Neural cell (in vitro differentiated cells): ENCODE results near the gene ARHGEF19. TPM values are rescaled to one million over a fixed set of nuclear protein-coding genes. Genes with fewer than 3 reads are reported as not detected.

Experiments
- H2AFZ ChIP-seq: fragments of 200-600, 300-800 bp; sonication (generic), shearing (Covaris generic); 2 replicates; pipeline ENCODE4 v1.6.0; 2014; ENCODE audit warnings: low read depth, mild to moderate bottlenecking, antibody characterized with exemption, low read length, moderate library complexity
- H3F3A ChIP-seq: fragments of 200-600 bp; shearing (Covaris generic); 2 replicates; pipeline ENCODE4 v1.6.1; 2016; ENCODE audit warnings: mild to moderate bottlenecking, moderate library complexity, mixed read lengths, antibody characterized with exemption, low read length; ENCODE audit not compliant: insufficient read depth, poor library complexity, severe bottlenecking
- H3K27ac ChIP-seq: fragments of 200-600, 300-800 bp; sonication (generic), shearing (Covaris generic); 2 replicates; pipeline ENCODE4 v1.5.1; 2014; ENCODE audit warnings: mild to moderate bottlenecking, low read length, moderate library complexity
- H3K27me3 ChIP-seq: fragments of 300-800, 200-600 bp; sonication (generic), shearing (Covaris generic); 2 replicates; pipeline ENCODE4 v1.6.0; 2014; ENCODE audit warnings: mild to moderate bottlenecking, low read depth, low read length, moderate library complexity; ENCODE audit not compliant: insufficient read depth
- H3K36me3 ChIP-seq: fragments of 300-800, 200-600 bp; sonication (generic), shearing (Covaris generic); 2 replicates; pipeline ENCODE4 v1.5.1; 2014; ENCODE audit warnings: mild to moderate bottlenecking, antibody characterized with exemption, low read length, moderate library complexity; ENCODE audit not compliant: insufficient read depth
- H3K4me2 ChIP-seq: fragments of 300-800, 200-600 bp; sonication (generic), shearing (Covaris generic); 2 replicates; pipeline ENCODE4 v1.6.0; 2014; ENCODE audit warnings: mild to moderate bottlenecking, low read length
- H3K4me3 ChIP-seq: fragments of 300-800, 200-600 bp; sonication (generic), shearing (Covaris generic); 2 replicates; pipeline ENCODE4 v1.5.1; 2014; ENCODE audit warnings: mild to moderate bottlenecking, low read length, moderate library complexity
- H3K79me2 ChIP-seq: fragments of 200-600 bp; shearing (Covaris generic); replicated peaks from 2 replicates; pipeline ENCODE4 v1.6.0; 2014; ENCODE audit warnings: mild to moderate bottlenecking, low read length, moderate library complexity; ENCODE audit not compliant: insufficient read depth
- H3K9ac ChIP-seq: fragments of 300-800, 200-600 bp; sonication (generic), shearing (Covaris generic); 2 replicates; pipeline ENCODE4 v1.6.1; 2016; ENCODE audit warnings: mild to moderate bottlenecking, low read length, mixed read lengths
- H3K9me2 ChIP-seq: fragments of 200-600 bp; shearing (Covaris generic); 2 replicates; pipeline ENCODE4 v1.6.1; 2016; ENCODE audit warnings: mild to moderate bottlenecking, low read length, mixed read lengths; ENCODE audit not compliant: insufficient read depth
- H3K9me3 ChIP-seq: fragments of 200-600, 300-800 bp; sonication (generic), shearing (Covaris generic); 2 replicates; pipeline ENCODE4 v1.6.1; 2016; ENCODE audit warnings: mild to moderate bottlenecking, mixed run types, low read length, moderate library complexity, mixed read lengths
- H4K20me1 ChIP-seq: fragments of 200-600 bp; shearing (Covaris generic); 2 replicates; pipeline ENCODE4 v1.6.1; 2016; ENCODE audit warnings: mild to moderate bottlenecking, mixed run types; ENCODE audit not compliant: insufficient read depth
- EP300 ChIP-seq: fragments of 450-650 bp; conservative IDR thresholded peaks from 2 replicates; pipeline ENCODE4 v1.6.1; 2014; ENCODE audit warnings: antibody characterized with exemption, mild to moderate bottlenecking, moderate library complexity; ENCODE audit not compliant: poor library complexity, severe bottlenecking
- EZH2 ChIP-seq: fragments of 200-600, 300-800 bp; shearing (Covaris generic), sonication (generic); IDR thresholded peaks from 2 replicates; pipeline ENCODE4 v1.6.1; 2014; ENCODE audit warnings: antibody characterized with exemption, low read length, borderline replicate concordance, mild to moderate bottlenecking; ENCODE audit not compliant: insufficient read depth, poor library complexity, severe bottlenecking
- MXI1 ChIP-seq: fragments of 450-650 bp; conservative IDR thresholded peaks from 2 replicates; pipeline ENCODE4 v1.6.1; 2014; ENCODE audit warnings: antibody characterized with exemption, mild to moderate bottlenecking; ENCODE audit not compliant: poor library complexity, severe bottlenecking
- POLR2AphosphoS5 ChIP-seq: IDR thresholded peaks from 2 replicates; pipeline ENCODE4 v1.6.1; 2012
- RAD21 ChIP-seq: fragments of 450-650 bp; conservative IDR thresholded peaks from 2 replicates; pipeline ENCODE4 v1.6.1; 2014; ENCODE audit warnings: antibody characterized with exemption, mild to moderate bottlenecking, moderate library complexity
- SMC3 ChIP-seq: fragments of 450-650 bp; conservative IDR thresholded peaks from 2 replicates; pipeline ENCODE4 v1.6.1; 2014; ENCODE audit warnings: antibody characterized with exemption, mild to moderate bottlenecking, moderate library complexity; ENCODE audit not compliant: poor library complexity
- TAF1 ChIP-seq: IDR thresholded peaks from 2 replicates; pipeline ENCODE4 v1.6.1; 2012; ENCODE audit warnings: low read depth
- polyA plus RNA-seq: library from polyadenylated mRNA; depleted of rRNA; stranded (reverse); fragments of >200 nt; gene quantifications from 2 replicates; pipeline ENCODE4 v1.2.3, GENCODE V29; 2014
- TF ChIP-seq, protein P1 (sequence below): IDR thresholded peaks from 2 replicates; pipeline ENCODE4 v1.6.1; 2012; ENCODE audit warnings: borderline replicate concordance
- TF ChIP-seq, protein P2 (sequence below): fragments of 450-650 bp; IDR thresholded peaks from 2 replicates; pipeline ENCODE4 v1.5.1; 2014; ENCODE audit warnings: antibody characterized with exemption, mild to moderate bottlenecking, moderate library complexity; ENCODE audit not compliant: poor library complexity, severe bottlenecking

The ARHGEF19 gene
- polyA plus RNA-seq, 1 donor from 2014 or later = 0.93 TPM

DNA sequence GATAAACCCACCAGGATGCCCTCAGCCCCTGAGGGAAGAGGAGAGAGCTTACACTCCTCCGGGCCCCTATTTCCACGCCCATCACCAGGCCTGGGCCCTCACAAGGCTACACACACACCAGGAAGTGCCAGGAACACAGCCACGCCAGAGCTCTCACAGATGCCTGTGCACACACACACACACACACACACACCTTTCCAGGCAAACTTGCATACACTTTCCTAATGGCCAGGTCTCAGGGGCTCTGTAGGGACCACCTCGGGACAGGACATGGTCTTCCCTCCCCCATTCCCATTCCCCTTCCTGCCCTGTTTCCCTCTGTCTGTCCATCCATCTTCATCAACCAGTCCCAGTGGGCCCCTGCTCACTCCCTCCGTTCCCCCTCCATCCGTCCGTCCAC, 46.9 kb downstream of the ARHGEF19 start:
- Histone ChIP-seq H4K20me1 (no peaks in the 10 kb centered on the region), H3K9me3 (no peaks in the 10 kb centered on the region), H2AFZ (no peak overlapping the region), H3K4me2 (no peak overlapping the region), H3K9ac (no peak overlapping the region), H3K36me3 (no peaks in the 10 kb centered on the region), H3K27ac (no peak overlapping the region), H3K79me2 (no peaks in the 10 kb centered on the region), H3K27me3 (no peaks in the 10 kb centered on the region), H3K9me2 (no peaks in the 10 kb centered on the region), H3F3A (no peaks in the 10 kb centered on the region), H3K4me3 (no peak overlapping the region)
- no peak for TF ChIP-seq TAF1
- TF ChIP-seq EP300 = no peak
- TF ChIP-seq POLR2AphosphoS5 = no peak

DNA sequence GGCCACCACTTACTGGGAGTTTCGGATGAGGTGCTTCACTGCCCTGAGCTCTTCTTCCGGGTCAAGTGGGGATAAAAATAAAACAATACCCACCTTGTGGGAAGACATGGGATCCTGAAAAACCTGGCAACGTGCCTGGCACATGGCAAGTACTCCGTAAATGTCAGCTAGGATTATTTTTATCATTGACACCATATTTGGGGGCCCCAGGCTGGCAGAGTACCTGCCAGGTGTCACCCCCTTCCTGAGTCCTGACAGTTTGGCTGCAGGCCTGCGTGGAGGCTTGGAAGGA, 47.4 kb downstream of the ARHGEF19 start:
- H3K4me3 ChIP-seq = no peak overlapping the region
- H2AFZ ChIP-seq = no peak overlapping the region
- H3K79me2 ChIP-seq = no peaks in the 10 kb centered on the region
- no peaks in the 10 kb centered on the region for H3K27me3 ChIP-seq
- H4K20me1 ChIP-seq = no peaks in the 10 kb centered on the region
- no peaks in the 10 kb centered on the region for H3F3A ChIP-seq
- H3K36me3 ChIP-seq = no peaks in the 10 kb centered on the region
- H3K27ac ChIP-seq = no peak overlapping the region
- no peak for TF ChIP-seq EZH2
- no peak for TF ChIP-seq TAF1
- TF ChIP-seq MXI1 = no peak
- TF ChIP-seq, protein P1, sequence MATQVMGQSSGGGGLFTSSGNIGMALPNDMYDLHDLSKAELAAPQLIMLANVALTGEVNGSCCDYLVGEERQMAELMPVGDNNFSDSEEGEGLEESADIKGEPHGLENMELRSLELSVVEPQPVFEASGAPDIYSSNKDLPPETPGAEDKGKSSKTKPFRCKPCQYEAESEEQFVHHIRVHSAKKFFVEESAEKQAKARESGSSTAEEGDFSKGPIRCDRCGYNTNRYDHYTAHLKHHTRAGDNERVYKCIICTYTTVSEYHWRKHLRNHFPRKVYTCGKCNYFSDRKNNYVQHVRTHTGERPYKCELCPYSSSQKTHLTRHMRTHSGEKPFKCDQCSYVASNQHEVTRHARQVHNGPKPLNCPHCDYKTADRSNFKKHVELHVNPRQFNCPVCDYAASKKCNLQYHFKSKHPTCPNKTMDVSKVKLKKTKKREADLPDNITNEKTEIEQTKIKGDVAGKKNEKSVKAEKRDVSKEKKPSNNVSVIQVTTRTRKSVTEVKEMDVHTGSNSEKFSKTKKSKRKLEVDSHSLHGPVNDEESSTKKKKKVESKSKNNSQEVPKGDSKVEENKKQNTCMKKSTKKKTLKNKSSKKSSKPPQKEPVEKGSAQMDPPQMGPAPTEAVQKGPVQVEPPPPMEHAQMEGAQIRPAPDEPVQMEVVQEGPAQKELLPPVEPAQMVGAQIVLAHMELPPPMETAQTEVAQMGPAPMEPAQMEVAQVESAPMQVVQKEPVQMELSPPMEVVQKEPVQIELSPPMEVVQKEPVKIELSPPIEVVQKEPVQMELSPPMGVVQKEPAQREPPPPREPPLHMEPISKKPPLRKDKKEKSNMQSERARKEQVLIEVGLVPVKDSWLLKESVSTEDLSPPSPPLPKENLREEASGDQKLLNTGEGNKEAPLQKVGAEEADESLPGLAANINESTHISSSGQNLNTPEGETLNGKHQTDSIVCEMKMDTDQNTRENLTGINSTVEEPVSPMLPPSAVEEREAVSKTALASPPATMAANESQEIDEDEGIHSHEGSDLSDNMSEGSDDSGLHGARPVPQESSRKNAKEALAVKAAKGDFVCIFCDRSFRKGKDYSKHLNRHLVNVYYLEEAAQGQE = no peak
- no peak for TF ChIP-seq RAD21
- TF ChIP-seq EP300 = no peak
- TF ChIP-seq, protein P2, sequence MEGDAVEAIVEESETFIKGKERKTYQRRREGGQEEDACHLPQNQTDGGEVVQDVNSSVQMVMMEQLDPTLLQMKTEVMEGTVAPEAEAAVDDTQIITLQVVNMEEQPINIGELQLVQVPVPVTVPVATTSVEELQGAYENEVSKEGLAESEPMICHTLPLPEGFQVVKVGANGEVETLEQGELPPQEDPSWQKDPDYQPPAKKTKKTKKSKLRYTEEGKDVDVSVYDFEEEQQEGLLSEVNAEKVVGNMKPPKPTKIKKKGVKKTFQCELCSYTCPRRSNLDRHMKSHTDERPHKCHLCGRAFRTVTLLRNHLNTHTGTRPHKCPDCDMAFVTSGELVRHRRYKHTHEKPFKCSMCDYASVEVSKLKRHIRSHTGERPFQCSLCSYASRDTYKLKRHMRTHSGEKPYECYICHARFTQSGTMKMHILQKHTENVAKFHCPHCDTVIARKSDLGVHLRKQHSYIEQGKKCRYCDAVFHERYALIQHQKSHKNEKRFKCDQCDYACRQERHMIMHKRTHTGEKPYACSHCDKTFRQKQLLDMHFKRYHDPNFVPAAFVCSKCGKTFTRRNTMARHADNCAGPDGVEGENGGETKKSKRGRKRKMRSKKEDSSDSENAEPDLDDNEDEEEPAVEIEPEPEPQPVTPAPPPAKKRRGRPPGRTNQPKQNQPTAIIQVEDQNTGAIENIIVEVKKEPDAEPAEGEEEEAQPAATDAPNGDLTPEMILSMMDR = no peak
- TF ChIP-seq SMC3 = no peak
- TF ChIP-seq POLR2AphosphoS5 = no peak
- H3K4me2 ChIP-seq = no peak overlapping the region
- no peaks in the 10 kb centered on the region for H3K9me3 ChIP-seq
- no peak overlapping the region for H3K9ac ChIP-seq
- no peaks in the 10 kb centered on the region for H3K9me2 ChIP-seq
